Kidney epithelial cell (primary cell): ENCODE data around the gene SPATA20. TPM values are rescaled to one million over a fixed set of nuclear protein-coding genes. Genes with fewer than 3 reads are reported as not detected.

Source experiments
- DNase-seq: peaks from one replicate; pipeline ENCODE4 v3.0.0-alpha.2; 2010; ENCODE audit warnings: low read depth
- H3K27me3 ChIP-seq: 2 replicates; pipeline ENCODE4 v1.6.0; 2011; ENCODE audit warnings: low read length; ENCODE audit not compliant: control insufficient read depth, insufficient read depth
- H3K36me3 ChIP-seq: 2 replicates; pipeline ENCODE4 v1.5.1; 2011; ENCODE audit warnings: low read length; ENCODE audit not compliant: control insufficient read depth, insufficient read depth
- H3K4me3 ChIP-seq: 2 replicates; pipeline ENCODE4 v1.5.1; 2011; ENCODE audit warnings: low read depth, mild to moderate bottlenecking, control low read depth, low read length
- total RNA-seq: library from RNA; depleted of rRNA; stranded (reverse); fragments of >200 nt; gene quantifications from 2 replicates; pipeline ENCODE4 v1.2.3, GENCODE V29; 2015
- TF ChIP-seq, protein P1 (sequence below): IDR thresholded peaks from 2 replicates; pipeline ENCODE4 v1.5.1; 2011; ENCODE audit warnings: mild to moderate bottlenecking, moderate library complexity, low read length, control low read depth, inconsistent platforms; ENCODE audit not compliant: insufficient read depth, poor library complexity, severe bottlenecking

The SPATA20 gene
- total RNA-seq: 58.9 and 79.4 TPM in 2 replicates

DNA sequence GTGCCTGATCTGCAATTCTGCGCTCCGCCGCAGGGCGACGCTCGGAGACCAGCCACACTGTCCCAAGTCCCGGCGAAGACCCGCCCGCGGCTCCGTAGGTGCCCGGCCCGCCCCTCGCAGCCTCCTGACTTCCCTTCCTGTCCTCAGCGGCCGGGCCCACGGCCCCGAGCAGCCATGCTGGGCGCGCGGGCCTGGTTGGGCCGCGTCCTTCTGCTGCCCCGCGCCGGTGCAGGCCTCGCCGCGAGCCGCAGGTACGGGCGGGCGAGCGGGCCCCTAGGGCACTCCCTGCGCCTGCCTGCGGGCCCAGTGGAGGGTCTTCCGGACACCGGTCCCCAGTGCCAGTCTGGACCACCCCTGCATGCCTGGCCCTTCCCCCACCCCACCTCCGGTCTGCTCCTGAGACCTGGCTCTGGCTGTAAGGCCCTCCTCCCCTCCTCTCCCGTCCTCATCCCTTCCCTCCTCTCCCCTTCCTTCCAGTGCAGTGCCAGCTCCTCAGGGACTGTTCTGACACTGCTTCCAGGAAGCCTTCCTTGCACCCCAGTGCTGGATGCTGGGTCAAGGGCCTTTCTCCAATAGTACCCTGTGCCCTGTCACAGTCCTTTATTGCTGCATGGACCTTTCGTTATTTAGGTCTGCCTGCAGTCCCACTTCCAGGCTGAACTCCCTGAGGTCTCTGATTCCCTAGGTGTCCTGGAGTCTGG lies at the start of gene SPATA20:
Gene SPATA20 (plus strand): TSS at position 140 of the 701 bp plus-strand sequence. CDS start 35 bp downstream, at position 175.
- Histone ChIP-seq H3K4me3 (peak within 1 kb of the TSS; percentile 50), H3K27me3 (no peaks in the 10 kb centered on the region), H3K36me3 (no peaks in the 10 kb centered on the region)
- TF ChIP-seq, protein P1, sequence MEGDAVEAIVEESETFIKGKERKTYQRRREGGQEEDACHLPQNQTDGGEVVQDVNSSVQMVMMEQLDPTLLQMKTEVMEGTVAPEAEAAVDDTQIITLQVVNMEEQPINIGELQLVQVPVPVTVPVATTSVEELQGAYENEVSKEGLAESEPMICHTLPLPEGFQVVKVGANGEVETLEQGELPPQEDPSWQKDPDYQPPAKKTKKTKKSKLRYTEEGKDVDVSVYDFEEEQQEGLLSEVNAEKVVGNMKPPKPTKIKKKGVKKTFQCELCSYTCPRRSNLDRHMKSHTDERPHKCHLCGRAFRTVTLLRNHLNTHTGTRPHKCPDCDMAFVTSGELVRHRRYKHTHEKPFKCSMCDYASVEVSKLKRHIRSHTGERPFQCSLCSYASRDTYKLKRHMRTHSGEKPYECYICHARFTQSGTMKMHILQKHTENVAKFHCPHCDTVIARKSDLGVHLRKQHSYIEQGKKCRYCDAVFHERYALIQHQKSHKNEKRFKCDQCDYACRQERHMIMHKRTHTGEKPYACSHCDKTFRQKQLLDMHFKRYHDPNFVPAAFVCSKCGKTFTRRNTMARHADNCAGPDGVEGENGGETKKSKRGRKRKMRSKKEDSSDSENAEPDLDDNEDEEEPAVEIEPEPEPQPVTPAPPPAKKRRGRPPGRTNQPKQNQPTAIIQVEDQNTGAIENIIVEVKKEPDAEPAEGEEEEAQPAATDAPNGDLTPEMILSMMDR: peak; percentile 95
- DNase-seq: peak; percentile 63

DNA sequence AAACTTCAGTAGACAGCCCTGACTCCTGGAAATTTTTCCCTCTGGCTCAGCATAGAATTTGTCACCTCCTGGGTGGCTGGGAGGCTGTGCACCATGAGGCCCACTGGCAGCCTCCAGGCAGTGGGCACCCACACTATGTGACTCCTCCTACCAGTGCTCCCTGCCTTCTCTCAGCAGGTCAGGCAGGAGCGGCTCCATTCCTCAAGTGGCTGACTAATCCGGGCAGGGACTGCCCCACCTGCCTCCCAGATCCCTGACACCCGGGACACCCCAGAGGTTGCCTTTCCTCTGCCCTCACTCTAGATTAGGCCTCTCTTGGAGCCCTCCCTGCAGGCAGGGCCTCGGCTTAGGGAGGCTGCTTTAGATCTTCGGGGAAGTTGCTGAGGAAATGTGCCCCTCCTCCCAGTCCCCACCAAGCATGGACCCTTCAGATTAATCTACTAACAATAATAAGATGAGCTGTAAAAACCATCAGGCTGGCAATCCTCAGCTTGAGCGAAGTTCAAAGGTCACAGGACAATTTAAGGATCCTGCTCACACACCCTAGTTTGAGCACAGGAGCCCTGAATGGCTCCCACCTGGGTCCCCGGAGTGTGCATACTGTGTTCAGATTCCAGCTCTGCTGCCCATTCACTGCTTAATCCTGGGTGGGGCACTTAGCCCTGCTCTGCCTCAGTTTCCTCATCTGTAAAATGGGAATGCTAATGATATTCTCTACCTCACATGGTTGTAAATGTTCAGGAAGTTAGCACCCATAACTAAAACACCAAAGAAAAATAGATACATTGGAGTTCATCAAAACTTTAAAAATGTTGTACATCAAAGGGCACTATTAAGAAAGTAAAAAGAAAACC lies 48.7 kb upstream of the SPATA20 start:
- DNase-seq: no peak
- H3K27me3 ChIP-seq: no peaks in the 10 kb centered on the region
- no peak overlapping the region for H3K4me3 ChIP-seq
- TF ChIP-seq, protein P1: no peak
- H3K36me3 ChIP-seq: no peaks in the 10 kb centered on the region

DNA sequence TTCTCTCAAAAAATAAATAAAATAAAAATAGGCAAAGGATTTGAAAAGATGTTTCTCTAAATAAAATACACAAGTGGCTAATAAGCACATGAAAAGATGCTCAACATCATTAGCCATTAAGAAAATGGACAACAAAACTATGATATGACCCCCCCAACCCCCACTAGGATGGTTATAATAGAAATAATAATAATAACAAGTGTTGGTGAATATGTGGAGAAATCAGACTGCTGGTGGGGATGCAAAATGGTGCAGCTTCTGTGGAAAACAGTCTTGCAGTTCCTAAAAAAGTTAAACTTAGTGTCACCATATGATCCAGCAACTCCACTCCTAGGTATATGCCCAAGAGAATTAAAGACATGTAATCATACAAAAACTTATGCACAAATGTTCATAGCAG lies 47.7 kb upstream of the SPATA20 start:
- DNase-seq: no peak
- Histone ChIP-seq H3K27me3 (no peaks in the 10 kb centered on the region), H3K4me3 (no peak overlapping the region), H3K36me3 (no peaks in the 10 kb centered on the region)
- TF ChIP-seq, protein P1: no peak

DNA sequence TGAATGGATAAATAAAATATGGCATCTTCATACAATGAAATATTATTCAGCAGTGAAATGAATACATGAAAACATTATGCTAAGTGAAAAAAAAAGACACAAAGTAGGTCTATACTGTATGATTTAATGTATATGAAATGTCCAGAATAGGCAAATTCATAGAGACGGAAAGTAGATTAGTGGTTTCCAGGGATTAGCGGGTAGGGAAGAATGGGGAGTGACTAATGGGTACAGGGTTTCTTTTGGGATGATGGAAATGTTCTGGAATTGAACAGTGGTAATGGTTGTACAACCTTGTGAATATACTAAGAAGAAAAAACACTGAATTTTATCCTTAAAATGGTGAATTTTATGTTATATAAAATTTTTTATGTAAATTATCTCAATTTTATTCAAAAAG lies 47.3 kb upstream of the SPATA20 start:
- Histone ChIP-seq H3K4me3 (no peak overlapping the region), H3K36me3 (no peaks in the 10 kb centered on the region), H3K27me3 (no peaks in the 10 kb centered on the region)
- no peak for DNase-seq
- TF ChIP-seq, protein P1: no peak

DNA sequence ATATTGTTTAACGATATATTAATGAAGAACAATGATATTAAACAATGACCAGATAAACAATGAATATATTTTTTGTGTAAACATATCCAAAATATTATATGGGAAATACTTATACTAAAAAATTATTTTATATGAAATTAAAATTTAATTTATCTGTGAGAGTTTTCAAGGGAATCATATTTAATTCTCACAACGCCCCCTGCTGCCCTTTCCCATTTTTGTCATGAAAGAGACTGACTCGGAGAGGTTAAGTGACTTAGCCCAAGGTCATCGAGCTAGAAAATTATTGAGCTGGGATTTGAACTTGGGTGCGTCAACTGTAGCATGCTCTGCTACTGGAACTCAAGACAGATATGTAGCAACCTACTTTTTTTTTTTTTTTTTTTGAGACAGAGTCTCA lies 45.9 kb upstream of the SPATA20 start:
- no peak for DNase-seq
- Histone ChIP-seq H3K4me3 (no peak overlapping the region), H3K36me3 (no peaks in the 10 kb centered on the region), H3K27me3 (no peaks in the 10 kb centered on the region)
- TF ChIP-seq, protein P1: peak; percentile 41
